H9 (cell line): ENCODE measurements around the gene BCAT1. TPM values are rescaled to one million over a fixed set of nuclear protein-coding genes. Genes with fewer than 3 reads are reported as not detected.
A peak's percentile ranks its signal among the peaks of the same experiment; 100 is the strongest.

Experiments
- DNase-seq: peaks from one replicate; pipeline ENCODE4 v3.0.0-alpha.2; 2017
- H2AFZ ChIP-seq: one replicate; pipeline ENCODE4 v1.6.1; 2013; ENCODE audit warnings: mild to moderate bottlenecking, low read length, control low read depth, moderate library complexity
- H2AK5ac ChIP-seq: 2 replicates; pipeline ENCODE4 v1.6.1; 2013; ENCODE audit warnings: low read length, control low read depth, mixed read lengths; ENCODE audit not compliant: insufficient read length
- H2BK120ac ChIP-seq: one replicate; pipeline ENCODE4 v1.6.1; 2013; ENCODE audit warnings: low read depth, mild to moderate bottlenecking, low read length, control low read depth, inconsistent platforms; ENCODE audit not compliant: poor library complexity, severe bottlenecking
- H2BK12ac ChIP-seq: 2 replicates; pipeline ENCODE4 v1.6.1; 2013; ENCODE audit warnings: low read length, control low read depth, mixed read lengths, low read depth; ENCODE audit not compliant: insufficient read length
- H2BK15ac ChIP-seq: 2 replicates; pipeline ENCODE4 v1.6.1; 2013; ENCODE audit warnings: low read depth, low read length, control low read depth
- H2BK20ac ChIP-seq: one replicate; pipeline ENCODE4 v1.6.1; 2013; ENCODE audit warnings: low read depth, mild to moderate bottlenecking, low read length, control low read depth, inconsistent platforms; ENCODE audit not compliant: poor library complexity, severe bottlenecking
- H2BK5ac ChIP-seq: 2 replicates; pipeline ENCODE4 v1.6.1; 2013; ENCODE audit warnings: low read length, control low read depth, mixed read lengths; ENCODE audit not compliant: insufficient read length
- H3K14ac ChIP-seq: 2 replicates; pipeline ENCODE4 v1.6.1; 2013; ENCODE audit warnings: low read length, control low read depth; ENCODE audit not compliant: insufficient read depth
- H3K18ac ChIP-seq: 2 replicates; pipeline ENCODE4 v1.6.1; 2013; ENCODE audit warnings: low read depth, mild to moderate bottlenecking, mixed read lengths, low read length, control low read depth; ENCODE audit not compliant: insufficient read length
- H3K23ac ChIP-seq: 2 replicates; pipeline ENCODE4 v1.6.1; 2013; ENCODE audit warnings: low read length, control low read depth, mixed read lengths, low read depth; ENCODE audit not compliant: insufficient read length
- H3K23me2 ChIP-seq: 2 replicates; pipeline ENCODE4 v1.6.1; 2013; ENCODE audit warnings: low read depth, mild to moderate bottlenecking, mixed read lengths, low read length, control low read depth; ENCODE audit not compliant: insufficient read length, poor library complexity, severe bottlenecking
- H3K27ac ChIP-seq: 2 replicates; pipeline ENCODE4 v1.5.1; 2013; ENCODE audit warnings: low read length, control low read depth, mixed read lengths, low read depth; ENCODE audit not compliant: insufficient read length
- H3K27me3 ChIP-seq: 2 replicates; pipeline ENCODE4 v1.6.1; 2013; ENCODE audit warnings: low read length, control low read depth, inconsistent platforms; ENCODE audit not compliant: insufficient read depth
- H3K4ac ChIP-seq: 2 replicates; pipeline ENCODE4 v1.6.1; 2013; ENCODE audit warnings: low read depth, mild to moderate bottlenecking, control low read depth, inconsistent platforms, low read length, moderate library complexity
- H3K4me1 ChIP-seq: 2 replicates; pipeline ENCODE4 v1.6.1; 2013; ENCODE audit warnings: low read length, control low read depth, inconsistent platforms; ENCODE audit not compliant: insufficient read depth
- H3K4me2 ChIP-seq: 2 replicates; pipeline ENCODE4 v1.6.1; 2013; ENCODE audit warnings: low read length, control low read depth, mixed read lengths; ENCODE audit not compliant: insufficient read length, insufficient read depth
- H3K56ac ChIP-seq: 2 replicates; pipeline ENCODE4 v1.6.1; 2013; ENCODE audit warnings: low read depth, mild to moderate bottlenecking, mixed read lengths, low read length, control low read depth; ENCODE audit not compliant: insufficient read length
- H3K79me1 ChIP-seq: 2 replicates; pipeline ENCODE4 v1.6.1; 2013; ENCODE audit warnings: low read depth, mild to moderate bottlenecking, moderate library complexity, low read length, control low read depth, inconsistent platforms; ENCODE audit not compliant: insufficient read depth, poor library complexity, severe bottlenecking
- H3K79me2 ChIP-seq: 2 replicates; pipeline ENCODE4 v1.6.1; 2013; ENCODE audit warnings: low read length, control low read depth, inconsistent platforms; ENCODE audit not compliant: insufficient read depth
- H3K9ac ChIP-seq: 2 replicates; pipeline ENCODE4 v1.6.1; 2013; ENCODE audit warnings: low read length, control low read depth, mixed read lengths; ENCODE audit not compliant: insufficient read length; ENCODE audit errors: extremely low read depth
- H3K9me3 ChIP-seq: one replicate; pipeline ENCODE4 v1.6.1; 2013; ENCODE audit warnings: low read depth, low read length, inconsistent platforms; ENCODE audit not compliant: control insufficient read depth
- H3T11ph ChIP-seq: one replicate; pipeline ENCODE4 v1.6.1; 2013; ENCODE audit warnings: mild to moderate bottlenecking, low read length, control low read depth, inconsistent platforms
- H4K20me1 ChIP-seq: one replicate; pipeline ENCODE4 v1.6.1; 2013; ENCODE audit not compliant: control insufficient read depth, insufficient read length, insufficient read depth
- H4K5ac ChIP-seq: 2 replicates; pipeline ENCODE4 v1.6.1; 2013; ENCODE audit warnings: low read depth, mild to moderate bottlenecking, mixed read lengths, low read length, control low read depth; ENCODE audit not compliant: insufficient read length
- H4K8ac ChIP-seq: replicated peaks from 2 replicates; pipeline ENCODE4 v1.6.1; 2013; ENCODE audit warnings: low read length, control low read depth, mixed read lengths, low read depth; ENCODE audit not compliant: insufficient read length
- H4K91ac ChIP-seq: 2 replicates; pipeline ENCODE4 v1.6.1; 2013; ENCODE audit warnings: low read depth, mild to moderate bottlenecking, moderate library complexity, mixed read lengths, low read length, control low read depth; ENCODE audit not compliant: insufficient read length
- H3K27ac Mint-ChIP-seq, 3 experiments: 2 replicates in 2 of 3; 3 replicates in 1 of 3; pipeline ENCODE4 v1.8.0; 2020 to 2021; ENCODE audit warnings: mixed read lengths in 3 of 3, mild to moderate bottlenecking in 1 of 3, moderate library complexity in 1 of 3
- H3K27me3 Mint-ChIP-seq: 2 replicates; pipeline ENCODE4 v1.8.0; 2021; ENCODE audit warnings: low read depth, mild to moderate bottlenecking, moderate library complexity, mixed read lengths
- H3K36me3 Mint-ChIP-seq, 3 experiments: 2 replicates in 2 of 3; 3 replicates in 1 of 3; pipeline ENCODE4 v1.8.0; 2020 to 2021; ENCODE audit warnings: low read depth in 3 of 3, mixed read lengths in 3 of 3; ENCODE audit not compliant: insufficient read depth in 1 of 3
- H3K4me1 Mint-ChIP-seq, 2 experiments: 2 replicates each; pipeline ENCODE4 v1.8.0; 2020; ENCODE audit warnings: mixed read lengths in 2 of 2
- H3K4me3 Mint-ChIP-seq, 2 experiments: 2 replicates in 1 of 2; 3 replicates in 1 of 2; pipeline ENCODE4 v1.8.0; 2020 to 2021; ENCODE audit warnings: mild to moderate bottlenecking in 2 of 2, mixed read lengths in 2 of 2, moderate library complexity in 1 of 2
- H3K9me3 Mint-ChIP-seq, 2 experiments: 2 replicates in 1 of 2; 3 replicates in 1 of 2; pipeline ENCODE4 v1.8.0; 2020; ENCODE audit warnings: mild to moderate bottlenecking in 2 of 2, mixed read lengths in 2 of 2, moderate library complexity in 1 of 2
- WGBS: extraction: QIAGEN DNeasy Blood & Tissue Kit; methylation state at CpG from one replicate; pipeline ENCODE4 v1.1.7; 2013; ENCODE audit warnings: missing lambda C conversion rate, low lambda C conversion rate, mixed read lengths; ENCODE audit not compliant: insufficient read length; ENCODE audit errors: extremely low coverage; 5-methylcytosine and 5-hydroxymethylcytosine counted together
- total RNA-seq: library from RNA; stranded (reverse); gene quantifications from 2 replicates; pipeline ENCODE4 v1.2.1, GENCODE V29; 2021
- TF ChIP-seq, protein P1 (sequence below): fragments of 200-600 bp; sonication (generic); conservative IDR thresholded peaks from 3 replicates; pipeline ENCODE4 v1.8.0; 2021; ENCODE audit warnings: antibody characterized with exemption, mild to moderate bottlenecking

Gene BCAT1
- total RNA-seq, 1 experiment from 2014 or later, result 244 TPM

DNA sequence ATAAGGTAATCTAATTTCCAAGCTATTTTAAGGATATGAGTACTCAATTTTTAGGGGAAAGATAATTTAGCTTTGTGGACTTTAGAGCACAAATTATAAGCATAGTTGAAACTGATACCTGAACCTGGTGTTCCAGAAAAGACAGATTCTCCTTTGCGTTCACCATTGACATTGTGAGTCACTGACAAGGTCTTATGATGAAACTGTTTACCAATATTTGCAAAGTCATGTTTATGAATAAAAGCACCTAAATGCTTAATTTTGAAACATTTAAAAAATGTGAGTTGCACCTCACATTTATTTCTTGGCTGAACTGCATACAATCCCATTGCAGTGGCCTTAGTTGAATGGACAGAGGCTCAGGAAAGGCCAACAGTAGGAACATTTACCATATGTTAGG is 3.9 kb downstream of the BCAT1 start:
- no peak overlapping the region for H2BK15ac ChIP-seq
- H4K91ac ChIP-seq, result no peak overlapping the region
- no peaks in the 10 kb centered on the region for H3K27me3 ChIP-seq
- H3K14ac ChIP-seq, result no peak overlapping the region
- no peak overlapping the region for H2AFZ ChIP-seq
- Mint-ChIP-seq H3K4me1 (peaks cover 60 to 71% of the 10 kb centered on the region in 2 experiments), H3K27me3 (no peaks in the 10 kb centered on the region), H3K4me3 (no peak overlapping the region), H3K36me3 (peaks cover 24 to 34% (median 34%) of the 10 kb centered on the region in 3 experiments), H3K27ac (peak overlapping the region in 1 of 3 experiments; percentile 91; a peak in 2 of 7 replicates), H3K9me3 (no peaks in the 10 kb centered on the region)
- DNase-seq, result no peak
- H3K9ac ChIP-seq, result no peak overlapping the region
- H4K5ac ChIP-seq, result no peak overlapping the region
- H3K4me1 ChIP-seq, result peaks cover 17% of the 10 kb centered on the region
- H3K27ac ChIP-seq, result no peak overlapping the region
- H2BK5ac ChIP-seq, result no peak overlapping the region
- H3K79me1 ChIP-seq, result peaks cover 2% of the 10 kb centered on the region
- no peak overlapping the region for H2AK5ac ChIP-seq
- no peak overlapping the region for H3K4ac ChIP-seq
- no peaks in the 10 kb centered on the region for H4K20me1 ChIP-seq
- no peak overlapping the region for H2BK120ac ChIP-seq
- H4K8ac ChIP-seq, result no peak overlapping the region
- no peak overlapping the region for H2BK12ac ChIP-seq
- no peak overlapping the region for H3K18ac ChIP-seq
- TF ChIP-seq, protein P1, sequence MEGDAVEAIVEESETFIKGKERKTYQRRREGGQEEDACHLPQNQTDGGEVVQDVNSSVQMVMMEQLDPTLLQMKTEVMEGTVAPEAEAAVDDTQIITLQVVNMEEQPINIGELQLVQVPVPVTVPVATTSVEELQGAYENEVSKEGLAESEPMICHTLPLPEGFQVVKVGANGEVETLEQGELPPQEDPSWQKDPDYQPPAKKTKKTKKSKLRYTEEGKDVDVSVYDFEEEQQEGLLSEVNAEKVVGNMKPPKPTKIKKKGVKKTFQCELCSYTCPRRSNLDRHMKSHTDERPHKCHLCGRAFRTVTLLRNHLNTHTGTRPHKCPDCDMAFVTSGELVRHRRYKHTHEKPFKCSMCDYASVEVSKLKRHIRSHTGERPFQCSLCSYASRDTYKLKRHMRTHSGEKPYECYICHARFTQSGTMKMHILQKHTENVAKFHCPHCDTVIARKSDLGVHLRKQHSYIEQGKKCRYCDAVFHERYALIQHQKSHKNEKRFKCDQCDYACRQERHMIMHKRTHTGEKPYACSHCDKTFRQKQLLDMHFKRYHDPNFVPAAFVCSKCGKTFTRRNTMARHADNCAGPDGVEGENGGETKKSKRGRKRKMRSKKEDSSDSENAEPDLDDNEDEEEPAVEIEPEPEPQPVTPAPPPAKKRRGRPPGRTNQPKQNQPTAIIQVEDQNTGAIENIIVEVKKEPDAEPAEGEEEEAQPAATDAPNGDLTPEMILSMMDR, result no peak
- no peak overlapping the region for H3K23ac ChIP-seq
- H3K23me2 ChIP-seq, result peaks cover 16% of the 10 kb centered on the region
- H3K4me2 ChIP-seq, result no peak overlapping the region
- H3K56ac ChIP-seq, result no peak overlapping the region
- H3T11ph ChIP-seq, result no peak overlapping the region
- H2BK20ac ChIP-seq, result no peak overlapping the region
- peaks cover 49% of the 10 kb centered on the region for H3K79me2 ChIP-seq
- no CpG with 5 or more reads among the region's 1 CpG for WGBS
- H3K9me3 ChIP-seq, result no peaks in the 10 kb centered on the region
